ENCODE data around the gene DOCK10. TPM values are rescaled to one million over a fixed set of nuclear protein-coding genes. Genes with fewer than 3 reads are reported as not detected.

Gene DOCK10
- total RNA-seq, 4 donors from 2014 or later = 8.1 to 35.4 (median 17.2) TPM

DNA sequence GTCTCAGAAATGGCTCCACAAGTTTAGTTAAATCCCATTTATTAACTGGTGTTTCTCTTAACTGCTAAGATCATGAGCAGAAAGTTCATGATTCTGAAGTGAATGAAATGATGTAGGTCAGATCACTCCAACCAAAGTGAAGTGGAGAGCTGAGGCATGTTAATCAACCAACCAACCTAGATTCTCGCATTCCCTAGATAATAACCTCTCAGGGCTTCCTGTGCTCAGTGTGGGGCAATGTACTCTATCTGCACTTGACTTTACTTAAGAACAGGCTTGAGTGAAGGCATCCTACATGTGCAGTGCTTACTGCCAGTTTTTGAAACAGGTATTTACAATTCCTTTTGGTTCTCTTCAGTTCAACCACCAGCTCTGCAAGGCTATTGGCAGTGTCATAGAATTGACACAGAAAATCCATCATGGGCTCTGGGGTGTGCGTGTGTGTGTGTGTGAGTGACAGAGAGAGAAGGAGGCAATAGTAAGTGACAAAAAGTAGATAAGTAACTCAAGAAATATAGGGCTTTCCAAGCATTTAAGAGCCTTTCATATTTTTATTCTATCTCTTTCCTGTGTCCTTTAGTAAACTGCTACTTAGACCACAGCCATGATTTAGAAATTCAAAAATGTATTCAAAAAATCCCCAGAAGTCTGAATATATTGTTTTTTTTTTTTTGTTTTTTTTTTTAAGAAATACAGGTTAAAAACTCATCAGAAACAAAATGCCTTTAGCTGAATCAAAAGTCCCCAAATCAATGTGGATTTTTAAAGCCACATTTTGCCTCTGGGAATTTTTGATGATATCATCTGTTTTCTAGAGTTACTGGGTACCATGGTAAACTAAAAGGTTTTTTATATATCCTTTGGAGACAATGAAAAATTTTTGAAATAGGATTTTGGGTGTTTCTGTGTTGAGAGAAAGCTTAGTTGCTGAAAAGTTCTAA lies 28.6 kb downstream of the DOCK10 start:
- no peaks in the 10 kb centered on the region for H3K9me3 ChIP-seq
- no peak overlapping the region for H3K4me3 ChIP-seq
- TF ChIP-seq POLR2AphosphoS5 (IDR thresholded peaks at IDR 0.05) (no peak), POLR2A (IDR thresholded peaks at IDR 0.05) (no peak), EP300 (IDR thresholded peaks at IDR 0.05) (no peak)
- TF ChIP-seq, protein P1, sequence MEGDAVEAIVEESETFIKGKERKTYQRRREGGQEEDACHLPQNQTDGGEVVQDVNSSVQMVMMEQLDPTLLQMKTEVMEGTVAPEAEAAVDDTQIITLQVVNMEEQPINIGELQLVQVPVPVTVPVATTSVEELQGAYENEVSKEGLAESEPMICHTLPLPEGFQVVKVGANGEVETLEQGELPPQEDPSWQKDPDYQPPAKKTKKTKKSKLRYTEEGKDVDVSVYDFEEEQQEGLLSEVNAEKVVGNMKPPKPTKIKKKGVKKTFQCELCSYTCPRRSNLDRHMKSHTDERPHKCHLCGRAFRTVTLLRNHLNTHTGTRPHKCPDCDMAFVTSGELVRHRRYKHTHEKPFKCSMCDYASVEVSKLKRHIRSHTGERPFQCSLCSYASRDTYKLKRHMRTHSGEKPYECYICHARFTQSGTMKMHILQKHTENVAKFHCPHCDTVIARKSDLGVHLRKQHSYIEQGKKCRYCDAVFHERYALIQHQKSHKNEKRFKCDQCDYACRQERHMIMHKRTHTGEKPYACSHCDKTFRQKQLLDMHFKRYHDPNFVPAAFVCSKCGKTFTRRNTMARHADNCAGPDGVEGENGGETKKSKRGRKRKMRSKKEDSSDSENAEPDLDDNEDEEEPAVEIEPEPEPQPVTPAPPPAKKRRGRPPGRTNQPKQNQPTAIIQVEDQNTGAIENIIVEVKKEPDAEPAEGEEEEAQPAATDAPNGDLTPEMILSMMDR (IDR thresholded peaks at IDR 0.05) = no peak
- WGBS = 84% methylated on average over 2 of the region's 2 CpGs
- no peaks in the 10 kb centered on the region for H3K36me3 ChIP-seq
- peaks cover 5% of the 10 kb centered on the region for H3K4me1 ChIP-seq
- no peak for DNase-seq (ENCODE audit: low spot score in 2 of 2)
- no peak overlapping the region for H3K27ac ChIP-seq
- H3K27me3 ChIP-seq = no peaks in the 10 kb centered on the region

DNA sequence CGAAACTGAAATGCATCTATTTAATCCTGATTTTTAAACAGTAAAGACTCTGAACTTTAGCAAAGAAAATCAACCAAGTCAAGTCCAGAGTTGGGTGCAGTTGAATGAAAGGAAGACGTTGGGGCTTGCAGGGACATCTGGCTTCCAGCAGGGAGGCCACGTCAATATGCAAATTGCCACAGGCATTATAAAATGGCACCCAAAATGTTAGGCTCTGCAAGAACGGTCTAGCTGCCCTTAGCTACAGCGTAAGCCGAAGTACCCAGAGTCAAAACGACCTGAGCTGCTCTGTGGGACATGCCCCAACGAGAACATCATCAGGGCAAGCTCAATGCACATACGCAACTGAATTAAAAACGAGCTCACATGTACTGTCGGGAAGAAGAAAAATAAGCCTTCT lies 30.7 kb downstream of the DOCK10 start:
- Histone ChIP-seq H3K36me3 (no peaks in the 10 kb centered on the region), H3K27me3 (no peaks in the 10 kb centered on the region), H3K4me1 (peaks cover 5% of the 10 kb centered on the region), H3K4me3 (no peak overlapping the region), H3K9me3 (no peaks in the 10 kb centered on the region), H3K27ac (peak overlapping the region; percentile 19)
- no peak for TF ChIP-seq EP300 (IDR thresholded peaks at IDR 0.05)
- TF ChIP-seq, protein P1 (IDR thresholded peaks at IDR 0.05) = no peak
- no peak for TF ChIP-seq POLR2AphosphoS5 (IDR thresholded peaks at IDR 0.05)
- no peak for TF ChIP-seq POLR2A (IDR thresholded peaks at IDR 0.05)
- no peak for DNase-seq (ENCODE audit: low spot score in 2 of 2)
- WGBS = 57% methylated on average over 11 of the region's 11 CpGs

DNA sequence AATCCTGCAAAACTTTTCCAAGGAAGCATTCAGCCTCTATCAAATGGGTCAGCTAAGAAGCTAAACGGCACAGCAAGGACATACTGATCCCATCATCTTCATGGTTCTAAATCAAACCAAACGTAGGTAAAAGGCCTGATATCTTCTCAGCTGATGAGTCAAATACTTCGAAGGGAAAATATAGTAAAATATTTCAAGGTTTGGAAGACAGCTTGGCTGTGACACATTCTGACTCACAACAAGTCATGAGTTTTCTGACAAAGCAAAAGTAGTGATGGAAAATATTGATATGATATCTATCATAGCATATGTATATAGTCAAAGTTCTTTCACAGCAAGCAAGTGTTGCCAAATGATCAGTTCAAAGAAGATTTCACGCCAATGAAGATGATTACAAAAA lies 31.5 kb downstream of the DOCK10 start:
- WGBS = 50% methylated on average over 4 of the region's 4 CpGs
- H3K36me3 ChIP-seq = no peaks in the 10 kb centered on the region
- H3K27me3 ChIP-seq = no peaks in the 10 kb centered on the region
- H3K4me1 ChIP-seq = peaks cover 5% of the 10 kb centered on the region
- H3K27ac ChIP-seq = peak overlapping the region; percentile 27
- no peaks in the 10 kb centered on the region for H3K9me3 ChIP-seq
- no peak for TF ChIP-seq EP300 (IDR thresholded peaks at IDR 0.05)
- TF ChIP-seq, protein P1 (IDR thresholded peaks at IDR 0.05) = no peak
- no peak for TF ChIP-seq POLR2AphosphoS5 (IDR thresholded peaks at IDR 0.05)
- TF ChIP-seq POLR2A (IDR thresholded peaks at IDR 0.05) = no peak
- H3K4me3 ChIP-seq = no peak overlapping the region
- DNase-seq (ENCODE audit: low spot score in 2 of 2) = no peak

DNA sequence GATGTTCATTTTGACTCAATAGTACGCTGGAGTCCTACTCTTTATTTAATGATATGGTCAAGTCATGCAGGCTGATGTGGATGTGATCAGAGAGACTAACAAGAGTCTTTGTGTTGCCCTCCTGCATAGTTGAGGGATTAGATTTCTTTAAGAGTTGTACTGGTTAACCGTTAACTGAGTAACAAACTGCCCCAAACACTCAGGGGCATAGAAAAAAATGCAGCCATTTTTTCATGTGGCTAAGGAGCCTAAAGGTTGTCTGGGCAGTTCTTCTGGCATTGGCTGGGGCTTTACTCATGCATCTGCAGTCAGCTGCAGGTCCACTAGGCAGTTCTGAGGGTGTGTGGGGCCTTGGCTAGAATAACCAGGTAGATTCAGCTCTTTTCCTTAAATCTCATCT lies 32.5 kb downstream of the DOCK10 start:
- Histone ChIP-seq H3K27me3 (no peaks in the 10 kb centered on the region), H3K36me3 (no peaks in the 10 kb centered on the region), H3K9me3 (no peaks in the 10 kb centered on the region), H3K4me3 (no peak overlapping the region), H3K27ac (no peak overlapping the region), H3K4me1 (peaks cover 5% of the 10 kb centered on the region)
- TF ChIP-seq, protein P1 (IDR thresholded peaks at IDR 0.05) = no peak
- TF ChIP-seq EP300 (IDR thresholded peaks at IDR 0.05) = no peak
- no peak for TF ChIP-seq POLR2A (IDR thresholded peaks at IDR 0.05)
- no peak for TF ChIP-seq POLR2AphosphoS5 (IDR thresholded peaks at IDR 0.05)
- WGBS = 98% methylated on average over 2 of the region's 2 CpGs
- no peak for DNase-seq (ENCODE audit: low spot score in 2 of 2)

DNA sequence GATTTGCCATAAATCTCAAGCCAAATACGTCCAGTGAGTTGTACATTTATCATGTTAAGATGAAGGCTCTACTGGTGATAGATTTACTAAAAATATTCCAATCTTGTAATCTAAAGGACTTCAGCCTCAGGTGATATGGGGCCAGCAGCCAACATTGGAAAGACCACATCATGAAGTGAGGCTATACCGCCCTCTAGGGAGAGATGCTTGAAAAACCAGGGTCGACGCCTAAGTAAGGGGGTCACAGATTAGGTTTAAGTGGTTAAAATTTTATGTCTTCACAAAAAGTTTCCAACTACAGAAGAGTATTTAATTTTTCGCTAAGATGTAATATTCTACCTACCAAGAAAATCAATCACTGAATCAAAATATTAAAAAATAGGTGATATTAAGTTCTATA lies 33.3 kb downstream of the DOCK10 start:
- no peak for DNase-seq (ENCODE audit: low spot score in 2 of 2)
- TF ChIP-seq POLR2AphosphoS5 (IDR thresholded peaks at IDR 0.05) = no peak
- TF ChIP-seq, protein P1 (IDR thresholded peaks at IDR 0.05) = no peak
- no peak for TF ChIP-seq EP300 (IDR thresholded peaks at IDR 0.05)
- TF ChIP-seq POLR2A (IDR thresholded peaks at IDR 0.05) = no peak
- Histone ChIP-seq H3K4me1 (peaks cover 5% of the 10 kb centered on the region), H3K9me3 (no peaks in the 10 kb centered on the region), H3K27ac (no peak overlapping the region), H3K36me3 (no peaks in the 10 kb centered on the region), H3K4me3 (no peak overlapping the region), H3K27me3 (no peaks in the 10 kb centered on the region)
- 79% methylated on average over 5 of the region's 5 CpGs for WGBS

All from suprapubic skin (tissue), 4 donors.